Measurements from ENCODE around the gene PTPN13. TPM values are rescaled to one million over a fixed set of nuclear protein-coding genes. Genes with fewer than 3 reads are reported as not detected.
A peak's percentile ranks its signal among the peaks of the same experiment; 100 is the strongest.
"Not testable (repeated sequence)": the region's sequence is repeated elsewhere in the genome, so short reads cannot be mapped to it uniquely, and the experiment has no call there.

Gene PTPN13
- total RNA-seq, 2 experiments from 2014 or later: 2.7 to 3.2 TPM

DNA sequence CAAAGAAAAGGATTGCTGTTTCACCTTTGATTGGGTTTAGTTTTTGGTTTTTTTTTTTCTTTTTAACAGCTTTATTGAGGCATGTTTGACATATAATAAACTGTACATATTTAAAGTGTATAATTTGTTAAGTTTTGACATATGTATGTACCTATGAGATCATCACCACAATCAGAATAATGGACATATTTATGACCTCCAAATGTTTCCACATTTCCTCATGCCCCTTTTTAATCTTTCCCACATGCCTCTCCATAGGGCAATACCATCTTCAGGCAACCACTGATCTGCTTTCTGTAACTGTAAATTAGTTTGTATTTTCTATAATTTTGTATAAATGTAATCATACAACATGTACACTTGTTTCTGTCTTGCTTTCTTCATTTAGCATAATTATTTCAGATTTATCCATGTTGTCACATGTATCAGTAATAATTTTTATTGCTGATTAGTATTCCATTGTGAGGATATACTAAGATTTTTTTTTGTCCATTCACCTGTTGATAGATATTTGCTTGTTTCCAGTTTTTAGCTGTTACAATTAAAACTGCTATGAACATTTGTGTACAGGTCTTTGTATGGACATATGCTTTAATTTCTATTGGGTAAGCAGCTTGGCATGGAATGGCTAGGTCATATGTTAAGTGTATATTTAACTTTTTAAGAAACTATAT lies 33.5 kb downstream of the PTPN13 start:
- ChIA-PET POLR2A (no interaction called here), CTCF (no interaction called here)
- Mint-ChIP-seq H3K36me3 (no peaks in the 10 kb centered on the region), H3K4me1 (ENCODE audit: low read depth) (no peaks in the 10 kb centered on the region), H3K27me3 (no peaks in the 10 kb centered on the region), H3K27ac (no peak overlapping the region), H3K9me3 (no peaks in the 10 kb centered on the region), H3K4me3 (no peak overlapping the region)
- DNase-seq: no peak
- intact Hi-C loops (cut with micrococcal nuclease): no loop called here

- Mint-ChIP-seq H3K4me3 (no peak overlapping the region), H3K36me3 (no peaks in the 10 kb centered on the region), H3K9me3 (peaks cover 5% of the 10 kb centered on the region), H3K4me1 (ENCODE audit: low read depth) (no peaks in the 10 kb centered on the region), H3K27me3 (peaks cover 4% of the 10 kb centered on the region), H3K27ac (no peak overlapping the region)
- intact Hi-C loops (cut with micrococcal nuclease): no loop called here
- POLR2A ChIA-PET: no interaction called here
- no peak for DNase-seq
- CTCF ChIA-PET: interaction anchor here (2.1 kb wide), 1 partner anchor 132 kb away, joined by 7 read pairs; no protein-coding TSS in a partner anchor
Observed at GRCh38 chr4:86630629-86631028, 36.5 kb downstream of the PTPN13 start.

DNA sequence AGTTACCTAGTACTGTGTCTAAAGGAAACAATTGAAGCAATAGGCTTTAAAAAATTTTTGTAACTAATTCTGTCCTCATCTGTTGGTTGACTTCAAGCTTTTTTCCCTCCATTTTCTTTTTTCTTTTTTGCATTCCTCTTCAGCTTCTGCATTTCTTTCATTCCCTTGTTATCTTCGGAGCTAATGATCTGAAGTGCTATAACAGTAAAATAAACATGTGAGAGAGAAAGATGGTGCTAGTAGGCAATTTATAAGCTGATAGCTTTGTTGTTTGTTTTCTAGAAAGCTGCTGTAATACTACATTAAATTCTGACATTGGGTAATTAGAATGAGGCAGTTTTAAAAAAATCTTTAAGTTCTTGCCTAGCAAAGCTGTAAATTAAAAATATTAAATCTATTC lies 37.1 kb downstream of the PTPN13 start:
- H3K9me3 Mint-ChIP-seq: peaks cover 5% of the 10 kb centered on the region
- peaks cover 4% of the 10 kb centered on the region for H3K27me3 Mint-ChIP-seq
- ChIA-PET POLR2A (no interaction called here), CTCF (interaction anchor here (2.1 kb wide), 1 partner anchor 133 kb away, joined by 7 read pairs; no protein-coding TSS in a partner anchor)
- no peak overlapping the region for H3K4me3 Mint-ChIP-seq
- H3K36me3 Mint-ChIP-seq: no peaks in the 10 kb centered on the region
- no peak for DNase-seq
- intact Hi-C loops (cut with micrococcal nuclease): no loop called here
- H3K27ac Mint-ChIP-seq: no peak overlapping the region
- H3K4me1 Mint-ChIP-seq (ENCODE audit: low read depth): no peaks in the 10 kb centered on the region

DNA sequence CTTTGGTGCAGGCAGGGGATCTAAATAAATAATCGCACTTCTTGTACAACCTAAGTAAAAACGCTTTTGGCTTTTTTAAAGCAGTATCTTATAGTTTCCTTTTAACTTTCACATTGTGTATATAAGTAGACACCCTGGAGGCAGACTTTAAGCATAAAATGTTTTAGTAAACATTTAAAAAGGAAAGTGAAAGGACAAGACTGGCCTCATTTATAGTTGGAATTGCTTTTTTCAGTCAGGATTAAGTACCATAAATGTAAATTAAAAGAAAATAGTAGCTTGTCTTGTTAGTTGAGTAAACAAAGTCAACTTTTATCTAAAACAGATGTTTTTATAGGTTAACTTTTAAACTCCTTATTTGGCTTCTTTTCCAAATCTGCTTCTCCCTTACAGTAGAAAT lies 39.7 kb downstream of the PTPN13 start:
- Mint-ChIP-seq H3K4me1 (ENCODE audit: low read depth) (no peaks in the 10 kb centered on the region), H3K27ac (no peak overlapping the region), H3K36me3 (no peaks in the 10 kb centered on the region), H3K9me3 (peaks cover 11% of the 10 kb centered on the region), H3K4me3 (no peak overlapping the region), H3K27me3 (peaks cover 4% of the 10 kb centered on the region)
- ChIA-PET CTCF (no interaction called here), POLR2A (no interaction called here)
- intact Hi-C loops (cut with micrococcal nuclease): no loop called here
- DNase-seq: no peak

GRCh38 chr4:86640469-86640868 lies 46.4 kb downstream of the PTPN13 start:
- Mint-ChIP-seq H3K36me3 (no peaks in the 10 kb centered on the region), H3K4me1 (ENCODE audit: low read depth) (no peaks in the 10 kb centered on the region), H3K4me3 (no peak overlapping the region), H3K9me3 (peaks cover 6% of the 10 kb centered on the region), H3K27ac (no peak overlapping the region), H3K27me3 (no peaks in the 10 kb centered on the region)
- ChIA-PET POLR2A (no interaction called here), CTCF (no interaction called here)
- intact Hi-C loops (cut with micrococcal nuclease): no loop called here
- no peak for DNase-seq

- peaks cover 6% of the 10 kb centered on the region for H3K9me3 Mint-ChIP-seq
- no peaks in the 10 kb centered on the region for H3K4me1 Mint-ChIP-seq (ENCODE audit: low read depth)
- ChIA-PET POLR2A (no interaction called here), CTCF (no interaction called here)
- DNase-seq: no peak
- no peaks in the 10 kb centered on the region for H3K36me3 Mint-ChIP-seq
- no peak overlapping the region for H3K27ac Mint-ChIP-seq
- no peaks in the 10 kb centered on the region for H3K27me3 Mint-ChIP-seq
- no peak overlapping the region for H3K4me3 Mint-ChIP-seq
- intact Hi-C loops (cut with micrococcal nuclease): no loop called here
Observed at GRCh38 chr4:86641516-86642090, 47.5 kb downstream of the PTPN13 start.

DNA sequence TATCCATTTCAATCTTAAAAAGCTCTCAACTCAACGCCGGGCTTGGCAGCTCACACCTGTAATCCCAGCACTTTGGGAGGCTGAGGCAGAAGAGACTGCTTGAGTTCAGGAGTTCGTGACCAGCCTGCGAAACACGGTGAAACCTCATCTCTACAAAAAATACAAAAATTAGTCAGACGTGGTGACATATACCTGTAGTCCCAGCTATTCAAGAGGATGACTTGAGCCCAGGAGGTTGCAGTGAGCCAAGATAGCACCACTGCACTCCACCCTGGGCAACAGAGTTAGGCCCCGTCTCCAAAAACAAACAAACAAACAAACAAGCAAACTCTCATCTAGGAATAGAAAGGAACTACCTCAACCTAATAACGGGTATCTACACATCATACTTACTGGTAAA lies 50.8 kb downstream of the PTPN13 start:
- no peak overlapping the region for H3K4me3 Mint-ChIP-seq
- CTCF ChIA-PET: no interaction called here
- H3K27me3 Mint-ChIP-seq: no peaks in the 10 kb centered on the region
- no peak for DNase-seq
- POLR2A ChIA-PET: no interaction called here
- no peaks in the 10 kb centered on the region for H3K9me3 Mint-ChIP-seq
- H3K36me3 Mint-ChIP-seq: no peaks in the 10 kb centered on the region
- no peak overlapping the region for H3K27ac Mint-ChIP-seq
- intact Hi-C loops (cut with micrococcal nuclease): no loop called here
- no peaks in the 10 kb centered on the region for H3K4me1 Mint-ChIP-seq (ENCODE audit: low read depth)

DNA sequence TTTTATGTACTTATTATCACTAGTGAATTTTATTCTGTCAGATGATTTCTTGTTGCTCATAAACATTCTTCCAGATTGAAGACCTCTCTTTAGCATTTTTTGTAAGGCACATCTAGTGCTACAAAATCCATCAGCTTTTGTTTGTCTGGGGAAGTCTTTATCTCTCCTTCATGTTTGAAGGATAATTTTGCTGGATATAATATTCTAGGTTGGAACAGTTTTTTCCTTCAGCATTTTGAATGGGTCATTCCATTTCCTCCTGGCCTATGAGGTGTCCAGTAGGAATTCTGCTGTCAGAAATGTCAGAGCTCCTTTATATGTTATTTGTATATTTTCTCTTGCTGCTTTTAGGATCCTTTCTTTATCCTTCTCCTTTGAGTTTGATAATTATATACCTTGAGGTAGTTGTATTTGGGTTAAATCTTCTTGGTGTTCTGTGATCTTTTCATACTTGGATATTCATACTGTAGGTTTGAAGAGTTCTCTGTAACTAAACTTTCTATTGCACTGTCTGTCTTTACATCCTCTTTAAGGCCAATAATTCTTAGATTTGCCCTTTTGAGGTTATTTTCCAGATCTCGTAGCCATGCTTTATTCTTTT lies 58.3 kb downstream of the PTPN13 start:
- H3K9me3 Mint-ChIP-seq: peaks cover 28% of the 10 kb centered on the region
- ChIA-PET POLR2A (no interaction called here), CTCF (interaction anchor here (0.7 kb wide), 1 partner anchor 268 kb away, joined by 3 read pairs; no protein-coding TSS in a partner anchor)
- no peak overlapping the region for H3K27ac Mint-ChIP-seq
- no peaks in the 10 kb centered on the region for H3K27me3 Mint-ChIP-seq
- no peak for DNase-seq
- peaks cover 4% of the 10 kb centered on the region for H3K36me3 Mint-ChIP-seq
- intact Hi-C loops (cut with micrococcal nuclease): no loop called here
- H3K4me1 Mint-ChIP-seq (ENCODE audit: low read depth): no peaks in the 10 kb centered on the region
- no peak overlapping the region for H3K4me3 Mint-ChIP-seq

GRCh38 chr4:86653237-86653865 lies 59.2 kb downstream of the PTPN13 start:
- ChIA-PET POLR2A (no interaction called here), CTCF (interaction anchor here (1.4 kb wide), 1 partner anchor 157 kb away, joined by 4 read pairs; no protein-coding TSS in a partner anchor)
- peak; percentile 15 for DNase-seq

GRCh38 chr4:86656781-86657180 lies 62.7 kb downstream of the PTPN13 start:
- POLR2A ChIA-PET; DNase-seq; H3K36me3 Mint-ChIP-seq; H3K27me3 Mint-ChIP-seq; H3K27ac Mint-ChIP-seq; H3K4me3 Mint-ChIP-seq; intact Hi-C loops (cut with micrococcal nuclease); CTCF ChIA-PET; H3K4me1 Mint-ChIP-seq (ENCODE audit: low read depth): not testable (repeated sequence)
- peaks cover 22% of the 10 kb centered on the region for H3K9me3 Mint-ChIP-seq

More at GRCh38 chr4:86653237-86653865, 59.2 kb downstream of the PTPN13 start:
- Mint-ChIP-seq H3K4me1 (ENCODE audit: low read depth) (no peaks in the 10 kb centered on the region), H3K9me3 (peaks cover 28% of the 10 kb centered on the region), H3K27ac (no peak overlapping the region), H3K27me3 (no peaks in the 10 kb centered on the region), H3K36me3 (peaks cover 4% of the 10 kb centered on the region), H3K4me3 (no peak overlapping the region)
- intact Hi-C loops (cut with micrococcal nuclease): loop anchor here (1.0 kb wide), 1 partner anchor 242 kb away; no protein-coding TSS in a partner anchor

DNA sequence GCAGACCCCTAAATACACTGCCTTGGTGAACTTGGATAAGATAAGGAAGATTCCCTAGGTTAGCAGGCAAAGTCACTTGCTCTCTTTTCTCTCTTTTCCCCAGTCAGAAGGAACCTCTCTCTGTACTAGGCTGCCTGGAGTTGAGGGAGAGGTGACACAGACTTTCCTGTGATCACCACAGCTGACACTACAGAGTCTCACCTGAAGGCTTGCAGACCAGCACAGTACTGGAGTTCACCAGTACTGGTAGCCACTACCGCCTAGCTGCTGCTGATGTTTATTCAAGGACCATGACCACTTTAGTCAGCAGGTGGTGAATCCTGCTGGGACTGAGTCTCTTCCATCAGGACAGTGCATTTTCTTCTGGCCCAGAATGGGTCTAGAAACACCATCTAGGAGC lies 63.3 kb downstream of the PTPN13 start:
- intact Hi-C loops (cut with micrococcal nuclease): no loop called here
- ChIA-PET CTCF (no interaction called here), POLR2A (no interaction called here)
- Mint-ChIP-seq H3K27ac (no peak overlapping the region), H3K27me3 (no peaks in the 10 kb centered on the region), H3K9me3 (peaks cover 20% of the 10 kb centered on the region), H3K4me1 (ENCODE audit: low read depth) (no peaks in the 10 kb centered on the region), H3K4me3 (no peak overlapping the region), H3K36me3 (peaks cover 4% of the 10 kb centered on the region)
- DNase-seq: no peak

DNA sequence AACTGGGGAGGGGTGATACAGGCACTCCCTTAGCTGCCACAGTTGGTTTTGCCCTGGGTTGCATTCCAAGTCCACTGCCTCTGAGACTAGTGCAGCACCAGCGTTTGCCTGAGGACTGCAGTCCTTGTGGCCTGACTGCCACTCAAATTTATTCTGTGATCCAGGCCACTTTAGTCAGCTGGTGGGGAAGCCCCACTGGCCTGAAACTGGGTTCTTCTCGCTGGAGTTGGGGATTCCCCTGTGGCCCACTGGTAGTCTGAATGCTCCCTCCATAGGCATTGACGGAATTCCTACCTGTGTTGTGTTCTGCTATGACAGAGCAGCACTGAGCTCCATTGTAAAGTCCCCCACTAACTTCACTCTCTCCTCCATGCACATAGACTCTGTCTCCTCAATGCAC lies 63.8 kb downstream of the PTPN13 start:
- Mint-ChIP-seq H3K27me3 (no peaks in the 10 kb centered on the region), H3K4me3 (no peak overlapping the region), H3K27ac (no peak overlapping the region), H3K4me1 (ENCODE audit: low read depth) (no peaks in the 10 kb centered on the region), H3K36me3 (peaks cover 2% of the 10 kb centered on the region), H3K9me3 (peaks cover 15% of the 10 kb centered on the region)
- DNase-seq: no peak
- ChIA-PET CTCF (no interaction called here), POLR2A (no interaction called here)
- intact Hi-C loops (cut with micrococcal nuclease): no loop called here

Data from activated CD4-positive, alpha-beta memory T cell treated with anti-CD3 and anti-CD28 coated beads for 36 hours (primary cell).